Stimulated activated memory B cell treated with anti-CD40 and anti-IgM and Interleukin-4, amounts not matched to agents 10 μg/mL and 1 μg/mL and 100 μg/mL, for 72 hours (primary cell): Measurements from ENCODE around the gene STRN4.

Experiments used
- ATAC-seq: fragments of 150-1000 bp; cut with Tn5 transposase; 2 replicates; pipeline ENCODE4 v1.10.0; 2021
- H3K27ac Mint-ChIP-seq: one replicate; pipeline ENCODE4 v1.8.0; 2022; ENCODE audit warnings: mild to moderate bottlenecking, mixed read lengths
- H3K27me3 Mint-ChIP-seq: one replicate; pipeline ENCODE4 v1.8.0; 2022; ENCODE audit warnings: mixed read lengths
- H3K36me3 Mint-ChIP-seq: one replicate; pipeline ENCODE4 v1.8.0; 2022; ENCODE audit warnings: mixed read lengths
- H3K4me1 Mint-ChIP-seq: one replicate; pipeline ENCODE4 v1.8.0; 2022; ENCODE audit warnings: mixed read lengths
- H3K4me3 Mint-ChIP-seq: one replicate; pipeline ENCODE4 v1.8.0; 2022; ENCODE audit warnings: mild to moderate bottlenecking, moderate library complexity, mixed read lengths
- H3K9me3 Mint-ChIP-seq: one replicate; pipeline ENCODE4 v1.8.0; 2022; ENCODE audit warnings: mixed read lengths

The STRN4 gene

DNA sequence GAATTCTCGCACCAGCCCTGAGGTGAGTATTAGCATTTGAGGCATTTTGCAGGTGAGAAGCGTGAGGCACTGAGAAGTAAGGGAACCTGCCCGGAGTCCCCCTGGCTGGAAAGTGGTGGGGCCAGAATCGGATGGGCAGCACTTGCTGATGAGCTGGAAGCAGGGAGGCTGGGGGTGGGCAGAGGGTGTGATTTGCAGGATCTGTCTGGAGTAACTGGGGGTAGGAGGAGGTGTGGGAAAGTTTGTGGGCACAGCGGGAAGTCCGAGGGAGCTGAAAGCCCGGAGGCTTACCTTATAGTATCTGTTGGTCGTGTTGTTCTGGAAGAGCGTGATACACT, 49.4 kb downstream of the STRN4 start:
- Mint-ChIP-seq H3K36me3 (peaks cover 83% of the 10 kb centered on the region), H3K4me1 (no peaks in the 10 kb centered on the region), H3K4me3 (no peak overlapping the region), H3K27me3 (no peaks in the 10 kb centered on the region), H3K27ac (no peak overlapping the region), H3K9me3 (no peaks in the 10 kb centered on the region)
- no peak for ATAC-seq

DNA sequence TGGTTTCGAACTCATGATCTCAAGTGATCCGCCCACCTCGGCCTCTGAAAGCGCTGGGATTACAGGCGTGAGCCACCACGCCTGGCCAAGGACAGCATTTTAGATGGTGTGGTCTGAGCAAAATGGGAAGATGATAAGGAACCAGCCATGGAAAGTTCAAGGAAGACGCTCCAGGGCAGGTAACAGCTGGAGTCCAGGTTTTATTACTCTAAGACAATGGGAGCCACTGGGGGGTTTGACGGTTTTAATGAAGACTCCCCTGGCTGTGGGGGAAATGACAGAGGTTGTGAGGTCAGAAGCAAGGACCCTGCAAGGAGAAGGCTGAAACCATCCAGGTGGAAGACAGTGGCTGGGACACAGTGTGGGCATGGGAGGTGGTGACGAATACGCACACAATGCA, 50.2 kb downstream of the STRN4 start:
- H3K4me1 Mint-ChIP-seq: no peaks in the 10 kb centered on the region
- H3K9me3 Mint-ChIP-seq: no peaks in the 10 kb centered on the region
- no peak for ATAC-seq
- no peak overlapping the region for H3K4me3 Mint-ChIP-seq
- H3K36me3 Mint-ChIP-seq: peaks cover 85% of the 10 kb centered on the region
- H3K27ac Mint-ChIP-seq: no peak overlapping the region
- H3K27me3 Mint-ChIP-seq: no peaks in the 10 kb centered on the region

DNA sequence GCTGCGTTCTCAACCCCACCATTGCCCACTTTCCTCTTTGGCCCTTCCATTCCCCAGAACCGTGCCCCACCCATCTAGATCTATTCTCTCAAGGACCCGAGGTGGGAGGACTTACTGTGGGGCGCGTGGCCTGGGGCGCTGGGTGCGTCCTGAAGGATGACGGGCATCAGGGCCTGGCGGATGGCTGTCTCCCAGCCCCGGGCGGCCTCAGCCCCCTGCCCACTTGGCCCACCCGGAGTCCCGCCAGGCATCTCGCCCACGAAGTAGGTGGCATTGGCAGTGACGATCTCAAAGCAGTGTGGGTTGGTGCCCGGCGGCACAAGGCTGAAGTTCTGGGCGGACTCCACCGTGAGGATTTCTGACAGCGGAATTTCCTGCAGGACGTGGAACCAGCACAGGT, 52.5 kb downstream of the STRN4 start:
- Mint-ChIP-seq H3K27me3 (no peaks in the 10 kb centered on the region), H3K36me3 (peaks cover 88% of the 10 kb centered on the region), H3K4me1 (no peaks in the 10 kb centered on the region), H3K9me3 (no peaks in the 10 kb centered on the region), H3K27ac (no peak overlapping the region), H3K4me3 (no peak overlapping the region)
- ATAC-seq: no peak

DNA sequence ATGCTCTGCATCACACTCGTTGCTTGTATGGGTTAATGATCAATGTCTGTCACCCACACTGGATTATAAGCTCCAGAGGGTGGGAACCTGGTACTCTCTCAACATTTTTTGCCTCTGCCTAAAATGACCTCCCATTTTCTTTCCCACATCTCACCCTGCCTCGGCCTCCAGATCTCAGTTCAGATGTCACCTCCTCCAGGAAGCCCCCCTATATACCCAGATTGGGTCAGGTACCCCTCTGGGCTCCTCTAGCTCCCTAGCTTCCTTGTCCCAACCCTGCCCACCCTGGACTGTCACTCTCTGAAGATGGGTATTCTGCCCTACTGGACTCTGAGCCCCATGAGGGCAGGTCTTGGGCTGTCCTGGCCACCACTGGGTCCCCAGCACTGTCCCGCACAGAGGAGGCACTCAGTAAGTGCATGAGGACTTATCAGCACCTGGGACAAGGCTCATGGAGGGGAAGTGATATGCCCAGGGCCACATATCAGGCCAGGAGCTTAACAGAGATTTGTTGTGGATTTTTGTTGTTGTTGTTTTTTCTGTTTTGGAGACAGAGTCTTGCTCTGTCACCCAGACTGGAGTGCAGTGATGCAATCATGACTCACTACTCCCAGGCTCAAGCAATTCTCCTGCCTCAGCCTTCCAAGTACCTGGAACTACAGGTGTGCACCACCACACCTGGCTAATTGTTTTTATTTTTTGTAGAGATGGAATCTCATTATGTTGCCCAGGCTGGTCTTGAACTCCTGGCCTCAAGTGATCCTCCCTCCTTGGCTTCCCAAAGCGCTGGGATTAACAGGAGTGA, 53.1 kb downstream of the STRN4 start:
- Mint-ChIP-seq H3K9me3 (no peaks in the 10 kb centered on the region), H3K4me1 (no peaks in the 10 kb centered on the region), H3K27me3 (no peaks in the 10 kb centered on the region), H3K27ac (peak overlapping the region; percentile 23), H3K4me3 (no peak overlapping the region), H3K36me3 (peaks cover 88% of the 10 kb centered on the region)
- no peak for ATAC-seq

DNA sequence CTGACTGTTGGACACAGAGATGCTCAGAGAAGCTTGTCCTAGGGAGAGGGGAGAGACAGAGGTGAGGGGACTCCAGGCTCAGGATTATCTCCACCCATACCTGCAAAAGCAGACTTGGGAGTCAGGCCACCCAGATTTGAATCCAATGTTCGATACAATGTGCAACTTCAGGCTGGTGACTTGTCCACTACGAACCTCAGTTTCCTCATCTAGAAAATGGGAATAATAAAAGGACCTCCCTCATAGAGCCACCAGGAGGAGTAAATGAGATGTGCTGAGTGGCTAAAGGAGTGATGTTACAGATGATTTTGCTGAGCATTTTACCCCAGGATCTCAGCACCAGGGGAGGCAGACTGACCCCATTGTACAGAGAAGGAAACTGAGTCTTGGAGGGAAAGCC, 54.3 kb downstream of the STRN4 start:
- Mint-ChIP-seq H3K27me3 (no peaks in the 10 kb centered on the region), H3K27ac (peak overlapping the region; percentile 23), H3K9me3 (no peaks in the 10 kb centered on the region), H3K4me3 (no peak overlapping the region), H3K4me1 (no peaks in the 10 kb centered on the region), H3K36me3 (peaks cover 77% of the 10 kb centered on the region)
- no peak for ATAC-seq

DNA sequence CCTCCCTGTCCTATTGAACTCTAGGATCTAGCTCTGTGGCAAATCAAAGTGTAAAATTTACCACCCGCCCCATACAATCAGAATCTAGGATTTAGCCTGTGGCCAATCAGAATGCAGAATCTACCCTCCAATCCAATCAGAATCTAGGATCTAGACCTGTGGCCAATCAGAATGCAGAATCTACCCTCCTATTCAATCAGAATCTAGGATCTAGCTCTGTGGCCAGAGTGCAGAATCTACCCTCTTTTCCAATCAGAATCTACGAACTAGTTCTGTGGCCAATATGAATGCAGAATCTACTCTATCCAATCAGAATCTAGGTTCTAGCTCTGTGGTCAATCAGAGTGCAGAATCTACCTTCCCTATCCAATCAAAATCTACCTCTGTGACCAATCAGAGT, 55.1 kb downstream of the STRN4 start:
- Mint-ChIP-seq H3K36me3 (peaks cover 69% of the 10 kb centered on the region), H3K4me3 (no peak overlapping the region), H3K4me1 (no peaks in the 10 kb centered on the region), H3K9me3 (no peaks in the 10 kb centered on the region), H3K27ac (peak overlapping the region; percentile 23), H3K27me3 (no peaks in the 10 kb centered on the region)
- ATAC-seq: no peak

DNA sequence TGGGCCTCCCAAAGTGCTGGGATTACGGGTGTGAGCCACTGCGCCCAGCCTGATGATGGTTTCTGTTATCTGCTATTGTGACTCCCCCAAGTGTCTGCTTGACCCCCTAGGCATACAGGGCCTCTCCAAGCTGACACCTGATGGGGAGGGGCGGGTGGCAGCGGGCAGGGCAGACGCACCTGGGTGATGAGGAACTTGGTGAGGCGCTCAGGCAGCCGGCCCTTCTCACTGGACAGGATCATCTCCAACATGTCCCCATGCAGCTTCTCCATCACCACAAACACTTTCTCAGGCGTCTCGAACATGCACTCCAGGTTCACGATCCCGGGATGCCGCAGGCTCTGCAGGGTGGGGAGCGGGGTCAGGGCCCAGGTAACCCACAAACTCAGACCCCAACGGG, 56.9 kb downstream of the STRN4 start:
- Mint-ChIP-seq H3K9me3 (no peaks in the 10 kb centered on the region), H3K27me3 (no peaks in the 10 kb centered on the region), H3K4me3 (no peak overlapping the region), H3K4me1 (peaks cover 6% of the 10 kb centered on the region), H3K36me3 (peaks cover 70% of the 10 kb centered on the region), H3K27ac (no peak overlapping the region)
- ATAC-seq: no peak

DNA sequence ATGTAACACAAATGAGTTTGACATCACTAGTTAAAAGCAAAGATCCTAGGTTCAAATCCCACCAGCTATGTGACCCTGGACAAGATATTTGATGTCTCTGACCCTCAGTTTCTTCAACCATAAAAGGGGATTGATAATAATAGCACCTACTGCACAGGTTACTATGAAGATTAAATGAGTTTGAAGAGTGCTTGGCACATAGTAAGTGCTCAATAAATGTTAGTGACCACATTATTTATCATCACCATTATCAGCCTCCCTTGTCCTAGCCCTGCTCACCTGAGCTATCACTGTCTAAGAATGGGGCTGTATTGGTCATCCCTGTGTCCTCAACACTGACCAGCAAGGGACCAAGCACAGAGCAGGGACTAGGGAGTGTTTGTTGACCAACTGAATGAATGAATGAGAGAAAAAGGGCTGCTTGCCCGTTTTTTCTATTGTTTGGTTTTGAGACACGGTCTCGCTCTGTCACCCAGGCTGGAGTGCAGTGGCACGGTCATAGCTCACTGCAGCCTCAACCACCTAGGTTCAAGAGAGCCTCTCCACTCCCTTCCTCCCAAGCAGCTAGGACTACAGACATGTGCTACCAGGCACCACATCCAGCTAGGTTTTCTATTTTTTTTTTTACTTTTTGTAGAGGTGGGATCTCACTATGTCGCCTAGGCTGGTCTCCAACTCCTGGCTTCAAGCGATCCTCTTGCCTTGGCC, 58.7 kb downstream of the STRN4 start:
- H3K27me3 Mint-ChIP-seq: no peaks in the 10 kb centered on the region
- H3K27ac Mint-ChIP-seq: no peak overlapping the region
- H3K4me1 Mint-ChIP-seq: peaks cover 6% of the 10 kb centered on the region
- ATAC-seq: no peak
- H3K4me3 Mint-ChIP-seq: no peak overlapping the region
- H3K36me3 Mint-ChIP-seq: peaks cover 58% of the 10 kb centered on the region
- H3K9me3 Mint-ChIP-seq: no peaks in the 10 kb centered on the region

DNA sequence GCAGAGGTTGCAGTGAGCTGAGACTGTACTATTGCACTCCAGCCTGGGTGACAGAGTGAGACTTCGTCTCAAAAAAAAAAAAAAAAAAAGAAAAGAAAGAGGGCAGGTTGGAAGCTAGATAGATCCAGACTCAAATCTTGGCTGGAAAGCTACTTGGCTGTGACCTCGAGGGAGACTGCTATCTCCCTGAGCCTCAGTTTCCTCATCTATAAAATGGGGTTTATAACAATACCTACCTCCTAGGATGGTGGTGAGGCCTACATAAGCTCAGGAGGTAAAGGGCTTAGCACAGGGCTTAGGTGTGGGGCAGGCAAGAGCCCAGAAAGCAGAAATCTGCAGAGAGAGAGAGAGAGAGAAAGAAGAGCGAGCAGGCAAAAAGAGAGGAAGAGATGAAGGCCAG, 61.1 kb downstream of the STRN4 start:
- H3K36me3 Mint-ChIP-seq: peaks cover 47% of the 10 kb centered on the region
- H3K9me3 Mint-ChIP-seq: no peaks in the 10 kb centered on the region
- H3K27me3 Mint-ChIP-seq: no peaks in the 10 kb centered on the region
- peaks cover 6% of the 10 kb centered on the region for H3K4me1 Mint-ChIP-seq
- peak overlapping the region; percentile 6 for H3K27ac Mint-ChIP-seq
- no peak for ATAC-seq
- no peak overlapping the region for H3K4me3 Mint-ChIP-seq

DNA sequence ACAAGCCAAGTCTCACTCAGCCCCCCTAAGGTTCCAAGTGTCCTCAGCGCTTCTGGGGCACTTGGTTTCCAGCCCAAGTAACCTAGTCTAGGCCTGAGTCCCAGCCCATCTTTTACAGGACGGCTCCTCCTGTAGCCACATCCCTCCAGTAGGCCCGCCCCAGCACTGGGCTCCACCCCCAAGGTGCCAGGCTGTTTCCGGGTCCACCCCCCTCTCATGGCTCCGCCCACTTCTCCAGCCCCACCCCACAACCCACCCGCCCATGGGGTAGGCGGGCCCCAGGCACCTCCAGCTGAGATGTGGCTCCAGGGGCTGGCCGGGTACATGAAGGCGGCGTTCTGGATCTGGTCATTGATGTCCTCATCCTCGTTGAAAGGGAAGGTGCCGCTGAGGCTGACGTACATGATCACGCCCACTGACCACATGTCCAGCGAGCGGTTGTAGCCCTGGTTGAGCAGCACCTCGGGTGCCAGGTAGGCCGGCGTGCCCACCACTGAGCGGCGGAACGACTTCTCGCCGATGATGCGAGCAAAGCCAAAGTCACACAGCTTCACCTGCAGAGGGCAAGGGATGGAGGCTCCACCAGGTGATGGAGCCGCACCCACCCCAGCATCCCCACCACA, 68.0 kb downstream of the STRN4 start:
- H3K27ac Mint-ChIP-seq: peak overlapping the region; percentile 20
- peak; percentile 79 for ATAC-seq
- no peaks in the 10 kb centered on the region for H3K27me3 Mint-ChIP-seq
- no peaks in the 10 kb centered on the region for H3K9me3 Mint-ChIP-seq
- peaks cover 13% of the 10 kb centered on the region for H3K4me1 Mint-ChIP-seq
- no peak overlapping the region for H3K4me3 Mint-ChIP-seq
- peaks cover 78% of the 10 kb centered on the region for H3K36me3 Mint-ChIP-seq

DNA sequence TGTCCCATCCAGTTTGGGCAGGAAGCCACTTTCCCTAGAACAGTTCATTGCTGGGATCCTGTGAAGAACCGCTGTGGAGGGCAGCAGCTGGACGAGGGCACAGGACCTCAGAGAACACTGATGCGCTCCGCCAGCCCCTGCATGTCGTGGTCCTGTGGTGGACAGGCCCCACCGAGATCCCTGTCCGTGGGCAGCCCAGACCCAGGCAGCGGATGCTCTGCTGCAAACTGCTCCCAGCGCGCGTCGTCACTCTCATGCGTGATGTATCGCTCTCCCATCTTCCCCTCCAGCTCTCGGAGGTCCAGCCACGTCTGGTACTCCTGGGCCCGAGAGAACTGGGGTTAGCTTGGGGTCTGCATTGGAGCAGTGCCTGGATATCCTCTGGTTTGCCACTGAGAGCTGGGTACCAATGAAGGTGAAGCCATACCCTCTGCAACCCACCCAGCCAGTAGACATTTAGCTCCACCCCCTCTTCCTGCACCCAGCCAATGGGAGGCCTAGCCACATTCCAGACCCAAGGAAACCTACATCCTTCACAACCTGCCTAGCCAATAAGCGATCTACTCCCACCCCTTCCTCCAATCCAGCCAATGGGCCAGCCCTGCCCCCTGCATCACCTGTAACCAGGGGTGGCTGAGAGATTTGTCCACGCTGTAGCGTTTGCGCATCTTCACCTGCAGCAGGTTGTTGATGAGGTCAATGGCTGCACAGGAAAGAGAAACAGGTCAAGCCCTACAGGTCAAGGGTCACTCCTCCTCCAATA, 71.7 kb downstream of the STRN4 start:
- Mint-ChIP-seq H3K4me3 (no peak overlapping the region), H3K4me1 (peaks cover 8% of the 10 kb centered on the region), H3K9me3 (peaks cover 3% of the 10 kb centered on the region), H3K36me3 (peaks cover 71% of the 10 kb centered on the region), H3K27ac (no peak overlapping the region), H3K27me3 (no peaks in the 10 kb centered on the region)
- no peak for ATAC-seq

DNA sequence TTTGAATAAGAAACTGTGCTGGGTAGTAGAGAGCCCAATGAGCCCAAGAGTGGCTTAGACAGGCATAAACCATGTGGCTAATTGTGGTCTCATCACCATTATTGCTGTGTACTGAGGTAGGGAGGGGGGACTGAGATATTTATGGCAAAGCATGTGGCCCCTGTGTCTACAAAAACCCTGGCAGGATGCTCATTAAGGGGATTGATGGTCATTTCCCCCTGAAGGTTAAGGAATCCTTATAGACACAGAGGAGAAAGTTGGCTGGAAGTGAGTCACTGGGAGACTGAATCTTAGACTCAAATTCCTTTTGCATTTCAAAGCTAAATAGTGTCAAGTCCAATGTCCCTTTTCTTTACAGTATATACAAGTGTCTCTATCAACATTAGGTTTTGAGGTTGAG, 75.4 kb downstream of the STRN4 start:
- H3K36me3 Mint-ChIP-seq: peaks cover 41% of the 10 kb centered on the region
- ATAC-seq: no peak
- peaks cover 3% of the 10 kb centered on the region for H3K9me3 Mint-ChIP-seq
- no peak overlapping the region for H3K4me3 Mint-ChIP-seq
- no peaks in the 10 kb centered on the region for H3K27me3 Mint-ChIP-seq
- no peak overlapping the region for H3K27ac Mint-ChIP-seq
- H3K4me1 Mint-ChIP-seq: no peaks in the 10 kb centered on the region
